GM19328 (cell line): ENCODE results near the gene DDX51.

ENCODE experiments used
- ATAC-seq: cut with Tn5 transposase; IDR thresholded peaks from one replicate; pipeline ENCODE4 v1.9.1; 2021; ENCODE audit warnings: mild to moderate bottlenecking, moderate library complexity; ENCODE audit not compliant: unreplicated experiment

Gene DDX51

GRCh38 chr12:132144115-132144809 is at the start of gene DDX51, which contains the start of gene NOC4L:
Gene DDX51 (minus strand): TSS chr12:132144319. CDS start chr12:132144296, 23 bp downstream.
Gene NOC4L (plus strand): TSS chr12:132144457. CDS start chr12:132144489, 32 bp downstream.
- ATAC-seq = peak; percentile 84

- no peak for ATAC-seq
Measured at GRCh38 chr12:132191715-132192553, 47.8 kb upstream of the DDX51 start.

- ATAC-seq = no peak
Measured at GRCh38 chr12:132190834-132191500, 46.8 kb upstream of the DDX51 start.

GRCh38 chr12:132190012-132190755 is 46.1 kb upstream of the DDX51 start:
- no peak for ATAC-seq

- ATAC-seq = peak; percentile 91
Measured at GRCh38 chr12:132189378-132190011, 45.4 kb upstream of the DDX51 start.

GRCh38 chr12:132188916-132189325 is 44.8 kb upstream of the DDX51 start:
- no peak for ATAC-seq

- ATAC-seq = no peak
Measured at GRCh38 chr12:132188451-132188901, 44.4 kb upstream of the DDX51 start.

GRCh38 chr12:132187646-132188450 is 43.7 kb upstream of the DDX51 start:
- no peak for ATAC-seq

- ATAC-seq = no peak
Measured at GRCh38 chr12:132186857-132187620, 42.9 kb upstream of the DDX51 start.

- no peak for ATAC-seq
Measured at GRCh38 chr12:132186208-132186856, 42.2 kb upstream of the DDX51 start.

GRCh38 chr12:132185705-132186104 is 41.6 kb upstream of the DDX51 start:
- ATAC-seq = no peak

- ATAC-seq = no peak
Measured at GRCh38 chr12:132182711-132183365, 38.7 kb upstream of the DDX51 start.

- ATAC-seq = no peak
Measured at GRCh38 chr12:132182206-132182710, 38.1 kb upstream of the DDX51 start.

- no peak for ATAC-seq
Measured at GRCh38 chr12:132181570-132182200, 37.6 kb upstream of the DDX51 start.

GRCh38 chr12:132180648-132181546 is 36.8 kb upstream of the DDX51 start:
- ATAC-seq = no peak
